Neural progenitor cell (in vitro differentiated cells): Measurements from ENCODE around the gene ADGRV1. TPM values are rescaled to one million over a fixed set of nuclear protein-coding genes. Genes with fewer than 3 reads are reported as not detected.
A peak's percentile ranks its signal among the peaks of the same experiment; 100 is the strongest.

Source experiments
- DNase-seq: peaks from one replicate; pipeline ENCODE4 v3.0.0-alpha.2; 2016; ENCODE audit warnings: low spot score
- H2AFZ ChIP-seq: fragments of 200-600 bp; sonication (generic); replicated peaks from 2 replicates; pipeline ENCODE4 v1.6.1; 2016; ENCODE audit warnings: antibody characterized with exemption
- H3F3A ChIP-seq: fragments of 200-600 bp; sonication (generic); 2 replicates; pipeline ENCODE4 v1.6.1; 2016; ENCODE audit warnings: antibody characterized with exemption, low read depth
- H3K27ac ChIP-seq: fragments of 200-600 bp; sonication (generic); 2 replicates; pipeline ENCODE4 v1.5.1; 2016; ENCODE audit warnings: mild to moderate bottlenecking
- H3K27me3 ChIP-seq: fragments of 200-600 bp; sonication (generic); 2 replicates; pipeline ENCODE4 v1.6.1; 2016; ENCODE audit warnings: mild to moderate bottlenecking, moderate library complexity
- H3K36me3 ChIP-seq: fragments of 200-600 bp; sonication (generic); 2 replicates; pipeline ENCODE4 v1.5.1; 2016
- H3K4me1 ChIP-seq: fragments of 200-600 bp; sonication (generic); 2 replicates; pipeline ENCODE4 v1.6.1; 2016; ENCODE audit warnings: mixed run types
- H3K4me2 ChIP-seq: fragments of 200-600 bp; sonication (generic); 2 replicates; pipeline ENCODE4 v1.6.1; 2016
- H3K4me3 ChIP-seq: fragments of 200-600 bp; sonication (generic); 2 replicates; pipeline ENCODE4 v1.5.1; 2016
- H3K79me2 ChIP-seq: fragments of 200-600 bp; sonication (generic); 2 replicates; pipeline ENCODE4 v1.6.1; 2016; ENCODE audit warnings: low read depth
- H3K9ac ChIP-seq: fragments of 200-600 bp; sonication (generic); 2 replicates; pipeline ENCODE4 v1.6.1; 2016
- H3K9me3 ChIP-seq: fragments of 200-600 bp; sonication (generic); 2 replicates; pipeline ENCODE4 v1.5.1; 2016; ENCODE audit warnings: low read depth
- H4K20me1 ChIP-seq: fragments of 200-600 bp; sonication (generic); 2 replicates; pipeline ENCODE4 v1.6.1; 2016; ENCODE audit warnings: low read depth
- H3K27ac Mint-ChIP-seq: 3 replicates; pipeline ENCODE4 v1.8.0; 2021; ENCODE audit warnings: mixed read lengths
- H3K27me3 Mint-ChIP-seq: 2 replicates; pipeline ENCODE4 v1.8.0; 2022; ENCODE audit warnings: low read depth, mild to moderate bottlenecking, inconsistent platforms, moderate library complexity, mixed read lengths; ENCODE audit not compliant: insufficient read depth
- H3K36me3 Mint-ChIP-seq: 3 replicates; pipeline ENCODE4 v1.8.0; 2021; ENCODE audit warnings: mixed read lengths
- H3K4me1 Mint-ChIP-seq: 3 replicates; pipeline ENCODE4 v1.8.0; 2021; ENCODE audit warnings: mixed read lengths
- H3K4me3 Mint-ChIP-seq: 3 replicates; pipeline ENCODE4 v1.8.0; 2021; ENCODE audit warnings: mild to moderate bottlenecking, moderate library complexity, mixed read lengths
- H3K9me3 Mint-ChIP-seq: 3 replicates; pipeline ENCODE4 v1.8.0; 2020; ENCODE audit warnings: mixed read lengths
- EZH2 ChIP-seq: fragments of 200-600 bp; sonication (generic); IDR thresholded peaks from 2 replicates; pipeline ENCODE4 v1.6.1; 2017; ENCODE audit warnings: antibody characterized with exemption, mild to moderate bottlenecking, moderate library complexity
- EZH2phosphoT487 ChIP-seq: fragments of 200-600 bp; sonication (generic); IDR thresholded peaks from 2 replicates; pipeline ENCODE4 v1.6.1; 2017; ENCODE audit warnings: antibody characterized with exemption
- total RNA-seq: library from RNA; depleted of rRNA; stranded (reverse); fragments of >200 nt; gene quantifications from 2 replicates; pipeline ENCODE4 v1.2.3, GENCODE V29; 2015; ENCODE audit warnings: low replicate concordance
- TF ChIP-seq, protein P1 (sequence below): fragments of 200-600 bp; sonication (generic); IDR thresholded peaks from 2 replicates; pipeline ENCODE4 v1.5.1; 2017; ENCODE audit warnings: antibody characterized with exemption, mild to moderate bottlenecking

The ADGRV1 gene
- total RNA-seq, 1 donor from 2014 or later: 151 TPM

DNA sequence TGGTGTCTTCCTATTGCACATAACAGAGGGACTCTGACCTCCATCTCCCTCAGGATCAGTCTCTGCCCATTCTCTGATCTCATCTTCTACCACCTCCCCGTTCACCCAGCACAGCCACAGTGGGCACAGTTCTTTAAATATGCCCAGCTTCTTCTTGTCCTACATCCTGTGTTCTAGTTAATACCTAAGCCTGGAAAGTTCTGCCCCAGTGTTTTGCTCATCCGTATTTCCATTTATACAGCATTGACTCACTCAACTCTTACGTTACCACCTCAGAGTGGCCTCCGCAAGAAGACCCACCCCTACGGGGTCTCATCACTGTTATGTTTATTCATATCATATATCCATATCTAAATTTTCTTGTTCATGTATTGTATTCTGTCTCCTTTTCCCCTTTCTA, 315.5 kb downstream of the ADGRV1 start:
- H3K36me3 ChIP-seq: no peaks in the 10 kb centered on the region

DNA sequence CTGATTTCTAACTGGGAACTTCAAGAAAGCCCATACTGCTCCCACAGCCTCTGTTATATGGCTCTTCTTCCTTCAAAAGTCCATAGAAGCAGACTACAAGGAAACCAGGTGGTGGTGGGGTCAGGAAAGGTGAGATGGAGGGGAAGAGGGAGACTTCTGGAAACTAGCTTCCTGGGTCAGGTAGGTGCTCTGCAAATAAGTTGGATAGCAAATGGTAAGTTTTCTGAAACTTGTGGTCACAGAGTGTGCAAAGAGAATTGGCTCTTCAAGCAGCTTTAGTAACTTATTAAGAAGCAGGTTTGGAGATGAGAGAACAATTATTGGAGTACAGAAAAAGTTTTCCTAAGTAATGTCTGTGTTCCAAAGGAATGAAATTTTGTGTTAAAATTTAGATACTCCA, 316.9 kb downstream of the ADGRV1 start:
- H2AFZ ChIP-seq: no peak overlapping the region
- H3K79me2 ChIP-seq: no peaks in the 10 kb centered on the region
- H3K9me3 ChIP-seq: no peaks in the 10 kb centered on the region
- peaks cover 15% of the 10 kb centered on the region for H3F3A ChIP-seq
- H3K9me3 Mint-ChIP-seq: no peaks in the 10 kb centered on the region
- peaks cover 12% of the 10 kb centered on the region for H3K36me3 Mint-ChIP-seq
- no peak overlapping the region for H3K27ac Mint-ChIP-seq
- H3K4me3 Mint-ChIP-seq: no peak overlapping the region
- H3K4me2 ChIP-seq: peak overlapping the region; percentile 62
- peak overlapping the region; percentile 6 for H3K27ac ChIP-seq
- peaks cover 34% of the 10 kb centered on the region for H3K4me1 ChIP-seq
- H3K4me3 ChIP-seq: no peak overlapping the region
- no peak overlapping the region for H3K9ac ChIP-seq
- no peaks in the 10 kb centered on the region for H3K27me3 ChIP-seq
- TF ChIP-seq EZH2 (no peak), EZH2phosphoT487 (no peak)
- TF ChIP-seq, protein P1, sequence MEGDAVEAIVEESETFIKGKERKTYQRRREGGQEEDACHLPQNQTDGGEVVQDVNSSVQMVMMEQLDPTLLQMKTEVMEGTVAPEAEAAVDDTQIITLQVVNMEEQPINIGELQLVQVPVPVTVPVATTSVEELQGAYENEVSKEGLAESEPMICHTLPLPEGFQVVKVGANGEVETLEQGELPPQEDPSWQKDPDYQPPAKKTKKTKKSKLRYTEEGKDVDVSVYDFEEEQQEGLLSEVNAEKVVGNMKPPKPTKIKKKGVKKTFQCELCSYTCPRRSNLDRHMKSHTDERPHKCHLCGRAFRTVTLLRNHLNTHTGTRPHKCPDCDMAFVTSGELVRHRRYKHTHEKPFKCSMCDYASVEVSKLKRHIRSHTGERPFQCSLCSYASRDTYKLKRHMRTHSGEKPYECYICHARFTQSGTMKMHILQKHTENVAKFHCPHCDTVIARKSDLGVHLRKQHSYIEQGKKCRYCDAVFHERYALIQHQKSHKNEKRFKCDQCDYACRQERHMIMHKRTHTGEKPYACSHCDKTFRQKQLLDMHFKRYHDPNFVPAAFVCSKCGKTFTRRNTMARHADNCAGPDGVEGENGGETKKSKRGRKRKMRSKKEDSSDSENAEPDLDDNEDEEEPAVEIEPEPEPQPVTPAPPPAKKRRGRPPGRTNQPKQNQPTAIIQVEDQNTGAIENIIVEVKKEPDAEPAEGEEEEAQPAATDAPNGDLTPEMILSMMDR: no peak
- H4K20me1 ChIP-seq: no peaks in the 10 kb centered on the region
- peaks cover 39% of the 10 kb centered on the region for H3K4me1 Mint-ChIP-seq
- DNase-seq: no peak
- no peaks in the 10 kb centered on the region for H3K27me3 Mint-ChIP-seq
- H3K36me3 ChIP-seq: no peaks in the 10 kb centered on the region

More for the DNA sequence above, 315.5 kb downstream of the ADGRV1 start:
- no peaks in the 10 kb centered on the region for H3K9me3 Mint-ChIP-seq
- peaks cover 39% of the 10 kb centered on the region for H3K4me1 Mint-ChIP-seq
- H3K79me2 ChIP-seq: no peaks in the 10 kb centered on the region
- no peaks in the 10 kb centered on the region for H3K9me3 ChIP-seq
- H3K27me3 Mint-ChIP-seq: no peaks in the 10 kb centered on the region
- peaks cover 34% of the 10 kb centered on the region for H3K4me1 ChIP-seq
- H3K27ac ChIP-seq: no peak overlapping the region
- no peak overlapping the region for H3K4me2 ChIP-seq
- no peaks in the 10 kb centered on the region for H3K27me3 ChIP-seq
- no peak overlapping the region for H3K9ac ChIP-seq
- TF ChIP-seq EZH2phosphoT487: no peak
- TF ChIP-seq, protein P1: no peak
- TF ChIP-seq EZH2: no peak
- no peak overlapping the region for H3K4me3 ChIP-seq
- H4K20me1 ChIP-seq: no peaks in the 10 kb centered on the region
- no peak overlapping the region for H2AFZ ChIP-seq
- H3F3A ChIP-seq: peaks cover 15% of the 10 kb centered on the region
- H3K4me3 Mint-ChIP-seq: no peak overlapping the region
- DNase-seq: no peak
- peaks cover 12% of the 10 kb centered on the region for H3K36me3 Mint-ChIP-seq
- H3K27ac Mint-ChIP-seq: no peak overlapping the region

DNA sequence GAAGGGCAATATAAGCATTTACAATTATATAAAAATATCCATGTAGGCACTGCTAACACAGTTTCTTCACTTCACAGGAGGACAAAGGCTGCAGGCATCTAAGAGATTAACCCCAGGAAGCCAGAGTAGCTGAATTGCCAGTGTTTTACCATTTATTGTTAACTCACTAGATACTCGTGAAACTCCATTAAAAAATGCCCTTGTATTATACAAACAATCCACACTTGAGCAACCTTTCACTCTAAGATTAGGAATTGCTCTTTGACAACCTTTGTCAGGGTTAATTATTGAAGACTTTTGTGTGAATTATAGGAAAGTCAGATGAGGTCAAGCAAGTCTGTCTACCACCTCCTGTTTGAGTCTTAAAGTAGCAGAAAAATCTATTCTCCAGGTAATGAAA, 317.8 kb downstream of the ADGRV1 start:
- H3K36me3 ChIP-seq: no peaks in the 10 kb centered on the region
- H2AFZ ChIP-seq: no peak overlapping the region
- H3K9me3 ChIP-seq: no peaks in the 10 kb centered on the region
- H3K9me3 Mint-ChIP-seq: no peaks in the 10 kb centered on the region
- H3K4me3 ChIP-seq: peak overlapping the region; percentile 8
- H3K4me3 Mint-ChIP-seq: no peak overlapping the region
- no peaks in the 10 kb centered on the region for H3K27me3 Mint-ChIP-seq
- peaks cover 40% of the 10 kb centered on the region for H3K4me1 Mint-ChIP-seq
- no peaks in the 10 kb centered on the region for H3K79me2 ChIP-seq
- no peak overlapping the region for H3K27ac Mint-ChIP-seq
- TF ChIP-seq EZH2 (no peak), EZH2phosphoT487 (no peak)
- TF ChIP-seq, protein P1: no peak
- no peaks in the 10 kb centered on the region for H3K27me3 ChIP-seq
- no peaks in the 10 kb centered on the region for H4K20me1 ChIP-seq
- peak; percentile 57 for DNase-seq
- H3K9ac ChIP-seq: no peak overlapping the region
- peaks cover 35% of the 10 kb centered on the region for H3K4me1 ChIP-seq
- peaks cover 12% of the 10 kb centered on the region for H3K36me3 Mint-ChIP-seq
- H3K27ac ChIP-seq: no peak overlapping the region
- peak overlapping the region; percentile 62 for H3K4me2 ChIP-seq
- H3F3A ChIP-seq: peaks cover 15% of the 10 kb centered on the region
